DMS79 (cell line): Measurements from ENCODE around the gene CLINT1.

Experiments used
- DNase-seq: peaks from one replicate; lab custom pipeline; 2025; lab: John Stamatoyannopoulos, UW

CLINT1 gene

DNA sequence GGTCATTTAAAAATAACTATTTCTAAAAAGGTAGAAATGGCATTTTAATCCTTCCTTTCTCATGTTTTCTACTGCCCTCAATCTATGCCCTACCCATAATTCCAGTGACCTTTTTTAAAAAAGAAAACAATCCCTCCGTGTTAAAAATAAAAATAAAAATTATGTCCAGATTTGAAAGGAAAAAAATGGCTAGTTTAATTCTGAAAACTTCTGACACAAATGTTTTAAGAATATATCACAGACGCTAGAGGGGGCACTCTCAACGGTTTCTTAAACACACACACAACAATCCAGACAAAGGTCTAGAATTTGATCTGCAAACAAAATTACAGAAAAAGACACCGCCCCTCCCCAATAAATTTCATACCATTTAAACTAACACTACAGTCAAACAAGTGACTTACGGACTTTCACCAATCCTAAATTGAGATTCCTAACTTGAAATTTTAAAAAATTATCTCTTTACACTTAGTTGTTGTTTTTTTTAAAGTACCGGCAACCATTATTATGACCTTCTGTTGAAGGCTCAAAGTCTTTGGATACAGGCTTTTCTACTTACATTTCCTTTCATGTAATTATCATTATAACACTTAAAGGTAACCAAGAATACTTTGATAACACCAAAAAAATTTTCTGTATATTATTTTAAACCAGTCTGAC lies 38.2 kb downstream of the CLINT1 start:
- DNase-seq: no peak

DNA sequence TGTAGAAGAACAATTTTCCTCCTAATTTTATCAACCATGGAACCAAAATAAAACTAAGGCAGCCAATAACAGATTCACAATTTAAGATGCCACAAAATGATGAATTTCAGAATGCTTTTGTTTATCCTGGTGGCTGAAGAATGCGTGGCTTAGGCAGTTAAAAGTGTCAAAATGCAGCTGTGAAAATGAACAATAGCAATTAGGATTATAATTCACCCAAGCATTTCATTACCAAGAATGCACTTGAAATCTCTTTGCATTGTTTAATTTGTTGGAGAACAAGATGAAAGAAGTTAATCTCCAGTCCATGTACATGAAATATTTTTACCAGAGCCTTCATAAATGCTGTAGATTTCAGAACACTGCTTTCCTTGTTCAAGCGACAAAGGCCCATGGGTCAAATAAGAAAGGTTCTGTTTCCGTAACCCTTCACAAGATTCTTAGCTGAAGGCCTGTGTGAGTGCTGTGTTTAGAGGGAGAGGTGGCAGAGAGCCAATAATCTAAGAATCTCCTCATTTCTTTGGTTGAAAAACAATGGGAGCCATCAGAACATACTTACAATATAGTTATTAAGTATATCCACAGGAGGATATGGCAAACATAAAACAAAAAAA lies 39.3 kb downstream of the CLINT1 start:
- DNase-seq: no peak

DNA sequence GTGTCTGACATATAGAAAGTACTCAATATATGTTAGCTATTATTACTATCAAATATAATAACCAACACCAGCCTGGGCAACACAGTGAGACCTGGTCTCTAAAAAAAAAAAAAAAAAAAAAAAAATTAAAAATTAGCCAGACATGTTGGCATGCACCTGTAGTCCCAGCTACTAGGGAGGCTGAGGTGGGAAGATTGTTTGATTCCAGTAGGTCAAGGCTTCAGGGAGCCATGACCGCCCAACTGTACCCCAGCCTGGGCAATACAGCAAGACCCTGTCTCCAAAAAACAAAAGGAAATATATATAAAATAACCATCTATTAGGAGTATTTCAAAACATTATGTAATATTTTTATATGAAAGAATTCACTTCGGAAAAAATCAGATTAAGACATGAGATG lies 40.6 kb downstream of the CLINT1 start:
- DNase-seq: no peak

DNA sequence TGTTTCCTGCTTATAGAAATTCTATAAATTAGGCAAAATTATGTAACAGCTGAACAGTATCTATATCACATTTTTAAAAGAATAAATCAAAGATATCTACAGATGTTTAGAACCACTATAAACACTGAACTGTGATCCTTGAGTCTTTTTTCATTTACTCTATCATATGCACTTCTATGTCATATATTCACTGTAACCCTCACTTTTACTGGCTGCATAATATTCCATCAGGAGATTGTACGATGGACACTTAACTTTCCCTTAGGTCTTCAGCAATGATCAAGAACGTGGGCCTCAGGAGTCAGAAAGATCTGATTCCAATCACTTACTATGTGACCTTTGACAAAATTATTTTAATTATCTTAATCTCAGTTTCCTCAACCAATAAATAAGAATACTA lies 41.0 kb downstream of the CLINT1 start:
- no peak for DNase-seq

DNA sequence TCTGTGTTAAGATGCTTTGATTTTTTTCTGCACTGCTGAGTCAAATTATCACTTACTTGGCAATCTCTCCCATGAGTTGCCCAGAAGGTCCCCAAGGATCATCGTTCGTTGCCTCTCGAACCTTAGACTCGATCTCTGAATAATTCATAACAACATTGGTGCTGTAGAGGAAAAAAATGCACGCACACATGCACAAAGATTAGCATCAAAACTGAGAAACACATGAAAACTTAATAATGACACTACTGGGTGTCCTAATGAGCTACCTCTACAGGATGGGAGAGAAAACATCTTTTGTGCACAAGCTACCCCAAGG lies 41.6 kb downstream of the CLINT1 start:
- no peak for DNase-seq

DNA sequence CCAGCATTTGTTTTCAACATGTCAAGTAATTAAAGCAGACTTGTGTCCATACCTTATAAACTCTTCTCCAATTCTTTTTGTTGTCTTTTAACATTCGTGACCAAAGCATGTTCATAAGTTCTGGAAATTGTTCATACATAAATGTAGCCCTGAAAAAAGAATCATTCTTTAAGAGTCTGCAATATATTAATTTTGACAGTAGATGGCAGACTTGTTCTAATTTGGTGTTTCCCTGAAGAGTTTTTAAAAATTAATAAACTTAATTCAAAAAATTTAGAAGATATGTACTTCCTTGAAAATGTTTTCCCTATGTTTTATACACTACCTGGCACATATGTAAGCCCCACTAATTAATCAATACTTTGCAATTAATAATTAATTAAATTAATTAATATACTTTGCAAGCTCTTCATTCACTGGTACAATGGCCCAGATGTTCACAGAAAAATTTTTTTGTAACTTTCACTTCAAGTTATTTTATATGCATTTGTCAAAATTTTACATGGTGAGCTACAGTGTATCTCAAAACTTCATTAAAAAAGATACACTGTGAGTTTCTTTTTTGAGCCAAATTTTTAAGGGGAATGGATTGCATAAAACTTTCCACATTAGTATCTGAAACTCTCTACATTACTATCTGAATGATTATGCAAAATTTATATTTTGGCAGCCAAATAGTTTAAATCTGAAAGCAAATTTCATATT lies 42.1 kb downstream of the CLINT1 start:
- no peak for DNase-seq

DNA sequence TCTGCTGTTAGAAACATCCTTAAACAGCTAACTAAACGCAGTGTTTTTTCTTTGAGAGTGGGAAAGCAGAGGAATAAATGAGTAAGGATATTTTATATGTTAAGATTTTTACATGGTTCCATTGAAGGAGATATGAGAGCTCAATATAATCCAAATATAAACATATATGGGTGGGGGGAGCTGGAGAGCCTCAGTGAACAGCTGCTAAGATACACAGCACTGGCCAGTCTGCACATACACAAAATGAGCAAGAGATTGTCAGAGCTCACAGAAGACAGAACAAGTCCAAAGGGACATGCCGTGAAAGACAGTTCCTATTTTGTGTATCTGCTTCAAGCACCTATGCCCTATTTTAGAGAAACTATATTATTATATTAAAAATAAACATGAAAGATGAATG lies 46.9 kb downstream of the CLINT1 start:
- no peak for DNase-seq

DNA sequence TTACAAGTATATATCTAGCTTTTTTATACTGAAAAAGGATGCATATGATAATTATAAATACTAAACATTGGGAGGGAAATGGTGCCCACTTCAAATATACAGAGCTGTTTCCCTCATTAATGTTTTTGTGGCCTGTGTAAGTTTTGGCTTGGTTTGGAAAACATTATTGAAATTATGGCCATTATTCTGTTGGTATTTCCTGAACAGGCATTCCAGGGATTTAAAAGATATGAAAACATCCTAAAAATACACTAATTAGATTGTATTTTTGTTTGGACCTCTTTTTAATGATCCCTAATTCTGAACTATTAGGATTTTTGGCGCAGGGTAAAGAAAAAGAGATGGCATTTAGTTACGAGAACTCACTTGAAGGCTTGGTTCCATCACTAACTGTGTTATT lies 50.9 kb downstream of the CLINT1 start:
- no peak for DNase-seq

DNA sequence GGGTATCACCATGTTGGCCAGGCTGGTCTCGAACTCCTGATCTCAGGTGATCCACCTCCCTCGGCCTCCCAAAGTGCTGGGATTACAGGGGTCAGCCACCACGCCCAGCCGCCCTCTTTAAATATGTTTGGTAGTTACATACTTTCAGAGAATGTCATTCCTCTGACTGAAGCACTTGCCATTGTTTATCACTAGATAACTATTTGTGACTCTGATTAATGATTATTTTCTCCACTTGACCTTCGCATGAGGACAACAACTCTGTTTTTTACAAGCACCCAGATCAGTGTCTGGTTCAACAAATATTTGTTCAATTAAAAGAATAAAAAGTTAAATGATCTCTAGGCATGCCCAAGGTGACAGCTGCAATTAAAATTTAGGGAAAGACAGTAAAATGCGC lies 56.2 kb downstream of the CLINT1 start:
- no peak for DNase-seq

DNA sequence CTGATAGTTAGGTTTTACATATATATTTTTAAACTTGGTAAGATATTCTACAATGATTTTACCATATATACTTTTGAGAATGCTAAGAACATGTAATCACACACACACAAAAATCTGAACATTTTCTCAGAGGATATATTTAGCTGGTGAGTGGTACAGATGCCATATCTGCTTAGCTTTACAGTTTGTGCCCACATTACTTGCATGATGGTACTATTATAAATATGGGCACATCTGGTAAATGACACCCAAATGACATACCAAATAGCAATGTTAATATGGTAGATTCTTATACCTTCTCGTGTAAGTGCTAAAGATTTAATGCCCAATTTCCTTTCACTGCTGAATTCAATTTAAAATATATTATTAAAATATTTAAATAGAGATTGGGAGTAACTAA lies 58.8 kb downstream of the CLINT1 start:
- no peak for DNase-seq

DNA sequence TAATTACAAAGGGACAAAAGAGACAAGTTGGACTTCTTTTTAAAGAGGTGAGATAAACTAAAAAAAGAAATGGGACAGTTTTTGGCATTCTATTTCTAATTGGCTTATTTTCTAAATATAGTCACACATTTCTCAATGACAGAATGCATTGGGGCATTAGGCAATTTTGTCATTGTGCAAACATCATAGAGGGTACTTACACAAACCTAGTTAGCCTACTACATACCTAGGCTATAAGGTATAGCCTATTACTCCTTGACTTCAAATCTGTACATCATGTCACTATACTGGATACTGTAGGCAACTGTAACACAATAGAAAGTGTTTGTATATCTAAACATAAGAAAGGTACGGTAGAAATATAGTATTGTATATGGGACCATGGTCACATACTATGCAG lies 59.4 kb downstream of the CLINT1 start:
- no peak for DNase-seq

DNA sequence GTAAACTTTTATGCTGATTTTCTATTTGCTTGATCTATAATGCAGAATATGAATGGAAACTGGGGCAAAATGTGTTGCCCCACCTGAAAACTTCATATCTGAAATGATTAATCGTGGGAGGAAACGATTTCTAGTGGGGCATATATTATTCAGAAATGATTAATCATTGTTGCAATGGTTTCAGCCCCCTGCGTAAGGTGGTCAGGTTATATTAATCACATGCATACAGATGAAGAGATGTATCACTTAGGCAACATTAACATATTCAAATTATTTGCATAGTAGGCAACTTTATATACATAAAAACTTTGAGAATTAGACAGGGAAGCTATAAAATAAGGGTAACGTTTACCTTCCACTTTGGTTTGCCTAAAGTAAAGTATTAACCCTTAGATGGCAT lies 65.6 kb downstream of the CLINT1 start:
- no peak for DNase-seq

DNA sequence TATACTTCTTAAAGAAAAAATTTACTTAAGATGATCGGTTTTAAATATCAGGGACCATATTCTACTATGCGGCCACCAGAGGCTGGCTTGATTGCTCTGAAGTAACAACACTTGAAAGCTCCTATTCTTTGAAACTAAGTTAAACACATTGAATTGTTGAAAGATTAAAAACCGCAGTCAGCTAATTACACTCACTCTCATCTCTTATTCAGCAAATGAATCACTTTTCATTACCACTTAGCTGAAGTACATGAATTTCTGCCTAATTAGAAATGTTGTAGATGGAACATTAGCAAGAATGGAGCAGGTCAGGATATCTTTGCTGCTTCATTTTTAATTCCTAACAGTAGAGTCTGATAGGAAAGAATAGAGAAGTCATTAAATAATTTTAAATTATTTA lies 73.1 kb downstream of the CLINT1 start:
- peak; percentile 61 for DNase-seq

DNA sequence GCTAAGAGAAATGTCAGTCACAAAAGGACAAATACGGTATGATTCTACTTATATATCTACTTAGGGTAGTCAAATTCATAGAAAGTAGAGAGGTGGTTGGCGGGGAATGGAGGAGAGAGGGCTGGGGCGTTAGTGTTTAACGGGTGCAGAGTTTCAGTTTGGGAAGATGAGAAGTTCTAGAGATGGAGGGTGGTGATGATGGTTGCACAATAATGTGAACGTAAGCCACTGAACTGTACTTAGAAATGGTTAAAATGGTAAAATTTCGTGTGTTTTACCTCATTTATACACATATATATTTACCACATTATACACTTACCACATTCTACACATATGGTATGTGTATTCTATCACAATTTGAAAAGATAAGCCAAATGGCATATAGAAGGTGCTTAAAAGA lies 79.7 kb downstream of the CLINT1 start:
- DNase-seq: no peak

DNA sequence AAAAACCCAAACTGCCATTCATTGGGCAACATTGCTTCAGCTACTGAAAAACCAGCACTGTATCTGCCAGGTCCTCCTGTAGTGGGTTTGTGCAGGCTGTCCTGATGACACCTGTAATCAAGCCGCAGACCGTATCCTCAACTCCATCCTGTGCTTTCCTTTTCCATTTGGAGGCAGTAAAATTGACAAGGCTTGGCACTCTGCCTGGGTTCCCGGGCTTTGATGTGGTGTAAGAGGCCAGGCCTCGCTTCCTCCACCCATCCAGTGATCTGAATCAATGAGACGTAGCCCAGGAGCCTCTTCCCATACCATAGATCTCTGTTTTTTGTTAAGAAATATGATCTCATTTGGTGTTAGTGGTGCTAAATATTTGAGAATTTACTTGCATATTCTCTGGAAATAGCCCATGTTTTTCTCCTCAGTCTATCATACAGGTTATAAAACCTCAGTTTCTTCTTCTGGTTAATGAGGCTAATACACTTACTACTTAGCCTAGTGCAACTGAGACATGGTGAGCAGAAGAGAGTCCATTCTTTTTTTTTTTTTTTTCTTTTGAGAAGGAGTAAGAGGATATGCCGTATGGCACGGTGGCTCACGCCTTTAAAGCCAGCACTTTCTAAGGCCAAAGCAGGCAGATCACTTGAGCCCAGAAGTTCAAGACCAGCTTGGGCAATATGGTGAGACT lies 80.7 kb downstream of the CLINT1 start:
- DNase-seq: peak; percentile 63

DNA sequence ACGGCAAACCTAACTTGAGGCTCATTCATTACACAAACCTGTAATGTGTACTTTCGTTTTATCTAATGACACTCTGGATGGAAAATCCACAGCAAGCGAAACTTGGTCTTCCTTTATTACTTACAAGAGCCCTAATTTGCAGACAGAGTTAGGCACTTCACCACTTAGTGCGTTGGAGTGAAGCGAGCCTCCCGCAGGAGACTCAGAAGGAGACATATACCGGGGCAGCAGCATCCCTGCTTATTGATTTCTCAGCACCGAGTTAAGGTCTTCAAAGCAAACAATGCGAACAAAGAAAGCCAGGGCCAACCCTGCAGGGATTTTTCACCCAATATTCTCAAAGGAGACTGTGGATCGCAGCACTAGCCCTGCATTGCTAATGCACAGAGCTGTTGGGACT lies 86.8 kb downstream of the CLINT1 start:
- no peak for DNase-seq

DNA sequence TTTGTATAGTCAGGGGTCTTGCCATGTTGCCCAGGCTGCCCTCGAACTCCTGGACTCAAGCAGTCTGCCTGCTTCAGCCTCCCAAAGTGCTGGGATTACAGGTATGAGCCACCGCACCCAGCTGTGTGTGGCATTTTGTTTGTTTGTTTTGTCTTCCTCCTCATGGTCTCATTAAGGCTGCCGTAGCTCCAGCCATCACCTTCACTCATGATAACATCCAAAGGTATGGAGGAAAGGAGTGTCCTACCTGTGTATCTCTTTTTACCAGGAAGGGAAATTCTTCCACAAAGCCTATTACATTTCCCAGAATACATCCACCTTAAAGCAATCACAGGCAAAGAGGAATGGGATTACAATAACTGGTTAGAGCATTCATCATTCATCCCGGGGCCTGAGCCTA lies 88.3 kb downstream of the CLINT1 start:
- DNase-seq: no peak

DNA sequence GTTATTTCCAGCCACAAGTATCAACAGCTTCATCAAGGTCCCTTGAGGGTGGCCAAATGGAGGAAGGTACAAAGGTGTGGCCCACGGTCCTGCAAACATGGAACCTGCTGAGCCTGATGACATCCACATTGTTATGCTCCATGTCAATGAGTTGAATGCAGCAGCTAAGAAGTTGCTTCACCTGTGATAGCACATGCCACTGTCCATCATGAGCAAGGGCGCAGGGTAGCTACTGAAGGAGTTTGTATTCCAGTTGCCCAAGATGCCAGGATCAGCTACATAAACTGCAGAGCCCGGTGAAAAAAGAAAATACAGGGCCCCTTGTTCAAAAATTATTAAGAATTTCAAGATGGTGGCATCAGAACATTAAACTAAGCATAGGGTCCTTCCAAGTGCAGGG lies 91.3 kb downstream of the CLINT1 start:
- DNase-seq: no peak

DNA sequence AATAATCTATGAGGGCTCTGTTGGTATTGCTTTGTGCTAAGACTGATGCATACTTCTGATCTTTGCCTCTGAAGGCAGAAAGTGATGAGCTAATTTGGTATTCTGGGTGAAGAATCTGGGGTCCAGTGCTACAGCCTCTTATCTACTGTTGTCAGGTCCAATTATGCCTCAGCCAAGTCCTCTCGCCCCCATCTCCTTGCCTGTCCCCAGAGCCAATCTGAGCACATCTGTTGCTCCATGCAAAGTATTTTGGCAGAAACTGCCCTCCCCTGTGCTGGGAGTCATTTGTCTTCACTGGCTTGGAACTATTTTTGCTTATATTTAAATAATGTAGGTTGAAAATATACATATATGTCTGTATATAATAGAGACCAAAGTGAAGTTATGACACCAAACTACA lies 92.0 kb downstream of the CLINT1 start:
- no peak for DNase-seq

DNA sequence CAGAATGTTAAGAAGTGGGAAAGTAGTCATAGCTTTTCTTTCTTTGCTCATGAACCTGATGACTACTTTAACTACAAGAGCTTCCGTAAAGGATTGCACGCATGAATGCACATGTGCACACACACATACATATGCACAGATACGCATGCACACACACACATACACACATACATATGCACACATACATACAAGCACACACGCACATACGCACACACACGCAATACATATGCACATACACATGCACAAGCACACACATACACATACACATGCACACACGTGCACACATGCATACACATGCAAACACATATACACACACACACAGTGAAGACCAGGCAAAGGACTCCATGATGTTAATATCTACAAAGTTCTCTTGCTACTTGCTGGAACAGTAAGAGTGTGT lies 92.5 kb downstream of the CLINT1 start:
- DNase-seq: no peak

DNA sequence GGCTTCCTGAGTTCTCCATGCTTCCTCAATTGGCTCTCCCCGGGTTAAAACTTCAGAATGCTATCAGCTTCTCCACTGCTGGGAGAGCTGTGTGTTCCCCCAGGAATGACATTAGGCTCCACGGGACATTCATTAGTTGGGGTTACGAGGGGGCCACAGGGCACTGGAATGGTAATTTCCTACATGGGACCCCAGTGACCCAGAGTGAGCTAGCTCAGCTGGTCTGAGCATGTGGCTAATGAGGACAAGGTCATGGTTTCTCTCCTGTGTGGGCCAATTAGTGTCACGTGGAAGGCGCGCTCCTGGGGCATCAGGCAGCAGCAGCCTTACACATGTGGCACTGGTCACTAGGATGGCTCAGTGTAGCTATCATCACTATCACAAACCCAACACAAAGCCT lies 94.4 kb downstream of the CLINT1 start:
- no peak for DNase-seq

DNA sequence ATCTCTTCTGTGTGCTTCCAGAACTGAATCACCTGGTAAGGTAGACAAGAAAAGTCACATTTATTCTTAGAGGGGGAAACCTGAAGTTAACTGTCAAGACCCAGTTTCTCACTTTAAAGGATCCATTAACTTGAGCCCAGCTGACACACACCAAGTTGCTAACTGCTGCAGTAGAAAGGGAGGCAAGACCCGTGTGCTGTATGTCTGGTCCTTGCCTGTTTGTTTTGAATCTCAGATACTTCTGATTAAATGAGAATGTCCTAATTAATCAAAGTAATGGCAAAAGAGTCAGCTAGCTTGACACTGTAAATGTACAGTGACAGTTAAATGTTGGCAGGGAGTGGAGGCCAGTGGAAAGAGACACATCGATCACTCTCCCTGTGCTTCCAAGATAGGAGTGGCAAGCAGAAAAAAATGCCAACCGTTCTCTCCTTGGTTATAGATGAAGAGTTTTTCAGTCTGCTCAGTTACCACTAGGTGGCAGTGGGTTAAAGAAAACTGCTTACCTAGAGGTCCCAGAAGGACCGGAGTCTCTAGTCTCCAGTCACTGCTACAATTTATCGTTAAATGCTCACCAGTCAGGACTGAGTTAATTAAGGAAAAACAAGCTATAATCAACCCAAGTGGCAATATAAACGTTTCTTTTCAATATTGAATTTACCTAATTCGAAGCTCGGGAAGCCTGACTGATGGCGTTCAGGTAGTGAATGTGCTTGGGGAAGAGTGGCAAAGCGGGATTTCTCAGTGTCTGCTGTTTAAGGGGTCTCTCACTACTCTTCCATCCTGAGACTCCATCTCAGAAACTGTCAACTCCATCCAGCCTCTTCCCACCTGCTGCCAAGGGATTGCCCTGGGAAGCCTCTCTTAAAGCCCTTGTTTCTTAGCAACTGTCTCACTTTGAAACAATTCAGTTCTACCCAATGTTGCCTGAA lies 97.0 kb downstream of the CLINT1 start:
- peak; percentile 44 for DNase-seq
